GM23338 (cell line): ENCODE data around the gene LAMA4. TPM values are rescaled to one million over a fixed set of nuclear protein-coding genes. Genes with fewer than 3 reads are reported as not detected.

Experiments used
- ATAC-seq: fragments of 200-7000 bp; cut with Tn5 transposase; 3 replicates; pipeline ENCODE4 v1.9.1; 2020
- DNase-seq: peaks from one replicate; pipeline ENCODE4 v3.0.0-alpha.2; 2015; ENCODE audit warnings: low spot score
- H2AFZ ChIP-seq: fragments of 200-600 bp; sonication (generic); 2 replicates; pipeline ENCODE4 v1.8.0; 2016; ENCODE audit warnings: antibody characterized with exemption, mild to moderate bottlenecking, moderate library complexity
- H3F3A ChIP-seq: fragments of 200-600 bp; sonication (generic); replicated peaks from 2 replicates; pipeline ENCODE4 v1.8.0; 2017; ENCODE audit warnings: antibody characterized with exemption, mixed run types, low read depth
- H3K27ac ChIP-seq: fragments of 200-600 bp; sonication (generic); 2 replicates; pipeline ENCODE4 v1.6.1; 2016; ENCODE audit warnings: low read depth
- H3K27me3 ChIP-seq: fragments of 200-600 bp; sonication (generic); 2 replicates; pipeline ENCODE4 v1.8.0; 2016; ENCODE audit warnings: mild to moderate bottlenecking, mixed run types, moderate library complexity; ENCODE audit not compliant: insufficient read depth
- H3K36me3 ChIP-seq: fragments of 200-600 bp; sonication (generic); 2 replicates; pipeline ENCODE4 v1.8.0; 2016; ENCODE audit warnings: mild to moderate bottlenecking; ENCODE audit not compliant: insufficient read depth
- H3K4me1 ChIP-seq: fragments of 200-600 bp; sonication (generic); 2 replicates; pipeline ENCODE4 v1.8.0; 2016; ENCODE audit warnings: mild to moderate bottlenecking, moderate library complexity; ENCODE audit not compliant: insufficient read depth
- H3K4me2 ChIP-seq: fragments of 200-600 bp; sonication (generic); 2 replicates; pipeline ENCODE4 v1.7.1; 2017; ENCODE audit warnings: mixed run types
- H3K4me3 ChIP-seq: fragments of 200-600 bp; sonication (generic); 2 replicates; pipeline ENCODE4 v1.6.1; 2016; ENCODE audit warnings: mixed run types
- H3K79me2 ChIP-seq: fragments of 200-600 bp; sonication (generic); replicated peaks from 2 replicates; pipeline ENCODE4 v1.8.0; 2017; ENCODE audit warnings: mild to moderate bottlenecking; ENCODE audit not compliant: insufficient read depth
- H3K9me2 ChIP-seq: fragments of 200-600 bp; sonication (generic); 2 replicates; pipeline ENCODE4 v1.8.0; 2017; ENCODE audit not compliant: insufficient read depth
- H4K20me1 ChIP-seq: fragments of 200-600 bp; sonication (generic); replicated peaks from 2 replicates; pipeline ENCODE4 v1.8.0; 2017; ENCODE audit warnings: mild to moderate bottlenecking; ENCODE audit not compliant: insufficient read depth
- H3K27ac Mint-ChIP-seq: 2 replicates; pipeline ENCODE4 v1.8.0; 2020; ENCODE audit warnings: inconsistent platforms, mild to moderate bottlenecking, moderate library complexity, mixed read lengths
- H3K27me3 Mint-ChIP-seq: 3 replicates; pipeline ENCODE4 v1.8.0; 2022; ENCODE audit warnings: low read depth, mild to moderate bottlenecking, moderate library complexity, mixed read lengths, inconsistent platforms; ENCODE audit not compliant: insufficient read depth, poor library complexity
- H3K36me3 Mint-ChIP-seq: 3 replicates; pipeline ENCODE4 v1.8.0; 2021; ENCODE audit warnings: low read depth, mild to moderate bottlenecking, inconsistent platforms, moderate library complexity, mixed read lengths
- H3K4me1 Mint-ChIP-seq: 3 replicates; pipeline ENCODE4 v1.8.0; 2020; ENCODE audit warnings: mild to moderate bottlenecking, inconsistent platforms, mixed read lengths
- H3K4me3 Mint-ChIP-seq: 3 replicates; pipeline ENCODE4 v1.8.0; 2021; ENCODE audit warnings: moderate library complexity, mild to moderate bottlenecking, inconsistent platforms, mixed read lengths
- H3K9me3 Mint-ChIP-seq: 3 replicates; pipeline ENCODE4 v1.8.0; 2020; ENCODE audit warnings: moderate library complexity, mild to moderate bottlenecking, inconsistent platforms, mixed read lengths
- CREB1 ChIP-seq: fragments of 250-450 bp; sonication (Bioruptor Pico); IDR thresholded peaks from 2 replicates; pipeline ENCODE4 v1.5.0; 2020; ENCODE audit warnings: low read depth, mild to moderate bottlenecking, moderate library complexity
- EZH2 ChIP-seq: fragments of 200-600 bp; sonication (generic); IDR thresholded peaks from one replicate; pipeline ENCODE4 v1.8.0; 2017; ENCODE audit warnings: antibody characterized with exemption, mild to moderate bottlenecking, low read depth; ENCODE audit not compliant: unreplicated experiment
- EZH2phosphoT487 ChIP-seq: fragments of 200-600 bp; sonication (generic); IDR thresholded peaks from one replicate; pipeline ENCODE4 v1.8.1; 2018; ENCODE audit warnings: antibody characterized with exemption; ENCODE audit not compliant: unreplicated experiment
- JUNB ChIP-seq: IDR thresholded peaks from one replicate; pipeline ENCODE4 v1.6.1; 2016; ENCODE audit warnings: antibody characterized with exemption; ENCODE audit not compliant: unreplicated experiment
- NANOG ChIP-seq: IDR thresholded peaks from 2 replicates; pipeline ENCODE4 v1.6.1; 2016; ENCODE audit warnings: antibody characterized with exemption, borderline replicate concordance
- POLR2AphosphoS5 ChIP-seq: IDR thresholded peaks from 2 replicates; pipeline ENCODE4 v1.6.1; 2016; ENCODE audit warnings: antibody characterized with exemption, low read depth
- STAT1 ChIP-seq: IDR thresholded peaks from one replicate; pipeline ENCODE4 v1.6.1; 2016; ENCODE audit warnings: antibody characterized with exemption; ENCODE audit not compliant: unreplicated experiment
- ZNF114 ChIP-seq: fragments of 250-450 bp; sonication (Bioruptor Pico); IDR thresholded peaks from 2 replicates; pipeline ENCODE4 v1.5.0; 2020; ENCODE audit warnings: mild to moderate bottlenecking, moderate library complexity
- ZNF331 ChIP-seq: fragments of 250-450 bp; sonication (Bioruptor Pico); IDR thresholded peaks from 2 replicates; pipeline ENCODE4 v1.5.0; 2020; ENCODE audit warnings: low read depth, mild to moderate bottlenecking, moderate library complexity
- polyA plus RNA-seq: library from polyadenylated mRNA; unstranded; fragments of >200 nt; fragmentation: Nextera tagmentation; extraction: Ambion mirVana; gene quantifications from 2 replicates; pipeline ENCODE4 v1.2.1, GENCODE V29; 2016
- total RNA-seq: library from RNA; depleted of rRNA; stranded (reverse); fragments of >200 nt; shearing (Covaris generic); gene quantifications from 2 replicates; pipeline ENCODE4 v1.2.3, GENCODE V29; 2014
- TF ChIP-seq, protein P1 (sequence below): fragments of 250-450 bp; sonication (Bioruptor Pico); IDR thresholded peaks from 2 replicates; pipeline ENCODE4 v1.5.0; 2020; ENCODE audit warnings: mild to moderate bottlenecking, moderate library complexity
- TF ChIP-seq, protein P2 (sequence below), 2 experiments: fragments of 200-600 bp in 1 of 2; sonication (generic) in 1 of 2; conservative IDR thresholded peaks; 2 replicates each; pipeline versions ENCODE4 v1.5.1 to v1.6.1; 2016 to 2017; ENCODE audit warnings: antibody characterized with exemption in 2 of 2, low read depth in 2 of 2, mild to moderate bottlenecking in 2 of 2, moderate library complexity in 1 of 2
- TF ChIP-seq, protein P3 (sequence below): IDR thresholded peaks from one replicate; pipeline ENCODE4 v1.6.1; 2018; ENCODE audit warnings: antibody characterized with exemption; ENCODE audit not compliant: unreplicated experiment
- TF ChIP-seq, protein P4 (sequence below): IDR thresholded peaks from 2 replicates; pipeline ENCODE4 v1.6.1; 2016; ENCODE audit warnings: antibody characterized with exemption

LAMA4 gene
- total and polyA plus RNA-seq, 2 experiments from 2014 or later, result 1.7 to 2.8 TPM

DNA sequence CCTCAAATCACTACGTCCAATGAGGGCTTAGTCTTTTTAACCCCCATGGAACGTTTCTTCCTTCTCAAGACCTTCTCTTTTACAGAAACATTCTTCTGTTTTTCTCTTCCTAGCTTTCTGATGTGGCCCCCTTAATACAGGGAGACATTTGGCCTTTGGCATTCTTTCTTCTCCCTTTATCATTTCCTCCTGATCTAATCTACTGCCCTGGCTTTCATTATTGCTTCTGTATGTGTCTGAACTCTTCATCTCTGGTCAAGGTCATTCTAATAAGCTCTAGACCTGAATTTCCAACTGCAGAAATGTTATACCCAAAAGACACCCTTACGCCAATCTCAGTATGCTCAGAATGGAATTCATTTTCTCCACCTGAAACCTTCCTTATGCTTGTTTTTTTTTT lies 18.4 kb upstream of the LAMA4 start:
- no peak overlapping the region for H3K27ac Mint-ChIP-seq
- no peaks in the 10 kb centered on the region for H3K9me3 Mint-ChIP-seq
- Histone ChIP-seq H3K79me2 (no peaks in the 10 kb centered on the region), H3K4me3 (no peak overlapping the region), H3K27ac (no peak overlapping the region), H3K9me2 (0 out of 2 replicates have a peak, but pooled peaks cover 3% of the 10 kb centered on the region), H4K20me1 (no peaks in the 10 kb centered on the region), H3K4me2 (no peak overlapping the region), H3F3A (no peaks in the 10 kb centered on the region), H3K27me3 (no peaks in the 10 kb centered on the region), H3K4me1 (no peaks in the 10 kb centered on the region), H3K36me3 (no peaks in the 10 kb centered on the region), H2AFZ (no peak overlapping the region)
- H3K4me3 Mint-ChIP-seq, result no peak overlapping the region
- H3K27me3 Mint-ChIP-seq, result no peaks in the 10 kb centered on the region
- H3K36me3 Mint-ChIP-seq, result no peaks in the 10 kb centered on the region
- peaks cover 4% of the 10 kb centered on the region; the same call in 2 of the 3 replicates for H3K4me1 Mint-ChIP-seq
- no peak for TF ChIP-seq NANOG
- TF ChIP-seq EZH2, result no peak
- no peak for TF ChIP-seq STAT1
- TF ChIP-seq ZNF331 (CRISPR knock-in tag), result no peak
- no peak for TF ChIP-seq CREB1
- no peak for TF ChIP-seq POLR2AphosphoS5
- TF ChIP-seq, protein P1, sequence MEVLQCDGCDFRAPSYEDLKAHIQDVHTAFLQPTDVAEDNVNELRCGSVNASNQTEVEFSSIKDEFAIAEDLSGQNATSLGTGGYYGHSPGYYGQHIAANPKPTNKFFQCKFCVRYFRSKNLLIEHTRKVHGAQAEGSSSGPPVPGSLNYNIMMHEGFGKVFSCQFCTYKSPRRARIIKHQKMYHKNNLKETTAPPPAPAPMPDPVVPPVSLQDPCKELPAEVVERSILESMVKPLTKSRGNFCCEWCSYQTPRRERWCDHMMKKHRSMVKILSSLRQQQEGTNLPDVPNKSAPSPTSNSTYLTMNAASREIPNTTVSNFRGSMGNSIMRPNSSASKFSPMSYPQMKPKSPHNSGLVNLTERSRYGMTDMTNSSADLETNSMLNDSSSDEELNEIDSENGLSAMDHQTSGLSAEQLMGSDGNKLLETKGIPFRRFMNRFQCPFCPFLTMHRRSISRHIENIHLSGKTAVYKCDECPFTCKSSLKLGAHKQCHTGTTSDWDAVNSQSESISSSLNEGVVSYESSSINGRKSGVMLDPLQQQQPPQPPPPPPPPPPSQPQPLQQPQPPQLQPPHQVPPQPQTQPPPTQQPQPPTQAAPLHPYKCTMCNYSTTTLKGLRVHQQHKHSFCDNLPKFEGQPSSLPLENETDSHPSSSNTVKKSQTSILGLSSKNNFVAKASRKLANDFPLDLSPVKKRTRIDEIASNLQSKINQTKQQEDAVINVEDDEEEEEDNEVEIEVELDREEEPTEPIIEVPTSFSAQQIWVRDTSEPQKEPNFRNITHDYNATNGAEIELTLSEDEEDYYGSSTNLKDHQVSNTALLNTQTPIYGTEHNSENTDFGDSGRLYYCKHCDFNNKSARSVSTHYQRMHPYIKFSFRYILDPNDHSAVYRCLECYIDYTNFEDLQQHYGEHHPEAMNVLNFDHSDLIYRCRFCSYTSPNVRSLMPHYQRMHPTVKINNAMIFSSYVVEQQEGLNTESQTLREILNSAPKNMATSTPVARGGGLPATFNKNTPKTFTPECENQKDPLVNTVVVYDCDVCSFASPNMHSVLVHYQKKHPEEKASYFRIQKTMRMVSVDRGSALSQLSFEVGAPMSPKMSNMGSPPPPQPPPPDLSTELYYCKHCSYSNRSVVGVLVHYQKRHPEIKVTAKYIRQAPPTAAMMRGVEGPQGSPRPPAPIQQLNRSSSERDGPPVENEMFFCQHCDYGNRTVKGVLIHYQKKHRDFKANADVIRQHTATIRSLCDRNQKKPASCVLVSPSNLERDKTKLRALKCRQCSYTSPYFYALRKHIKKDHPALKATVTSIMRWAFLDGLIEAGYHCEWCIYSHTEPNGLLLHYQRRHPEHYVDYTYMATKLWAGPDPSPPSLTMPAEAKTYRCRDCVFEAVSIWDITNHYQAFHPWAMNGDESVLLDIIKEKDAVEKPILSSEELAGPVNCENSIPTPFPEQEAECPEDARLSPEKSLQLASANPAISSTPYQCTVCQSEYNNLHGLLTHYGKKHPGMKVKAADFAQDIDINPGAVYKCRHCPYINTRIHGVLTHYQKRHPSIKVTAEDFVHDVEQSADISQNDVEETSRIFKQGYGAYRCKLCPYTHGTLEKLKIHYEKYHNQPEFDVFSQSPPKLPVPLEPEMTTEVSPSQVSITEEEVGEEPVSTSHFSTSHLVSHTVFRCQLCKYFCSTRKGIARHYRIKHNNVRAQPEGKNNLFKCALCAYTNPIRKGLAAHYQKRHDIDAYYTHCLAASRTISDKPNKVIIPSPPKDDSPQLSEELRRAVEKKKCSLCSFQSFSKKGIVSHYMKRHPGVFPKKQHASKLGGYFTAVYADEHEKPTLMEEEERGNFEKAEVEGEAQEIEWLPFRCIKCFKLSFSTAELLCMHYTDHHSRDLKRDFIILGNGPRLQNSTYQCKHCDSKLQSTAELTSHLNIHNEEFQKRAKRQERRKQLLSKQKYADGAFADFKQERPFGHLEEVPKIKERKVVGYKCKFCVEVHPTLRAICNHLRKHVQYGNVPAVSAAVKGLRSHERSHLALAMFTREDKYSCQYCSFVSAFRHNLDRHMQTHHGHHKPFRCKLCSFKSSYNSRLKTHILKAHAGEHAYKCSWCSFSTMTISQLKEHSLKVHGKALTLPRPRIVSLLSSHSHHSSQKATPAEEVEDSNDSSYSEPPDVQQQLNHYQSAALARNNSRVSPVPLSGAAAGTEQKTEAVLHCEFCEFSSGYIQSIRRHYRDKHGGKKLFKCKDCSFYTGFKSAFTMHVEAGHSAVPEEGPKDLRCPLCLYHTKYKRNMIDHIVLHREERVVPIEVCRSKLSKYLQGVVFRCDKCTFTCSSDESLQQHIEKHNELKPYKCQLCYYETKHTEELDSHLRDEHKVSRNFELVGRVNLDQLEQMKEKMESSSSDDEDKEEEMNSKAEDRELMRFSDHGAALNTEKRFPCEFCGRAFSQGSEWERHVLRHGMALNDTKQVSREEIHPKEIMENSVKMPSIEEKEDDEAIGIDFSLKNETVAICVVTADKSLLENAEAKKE (CRISPR knock-in tag), result no peak
- TF ChIP-seq, protein P2, sequence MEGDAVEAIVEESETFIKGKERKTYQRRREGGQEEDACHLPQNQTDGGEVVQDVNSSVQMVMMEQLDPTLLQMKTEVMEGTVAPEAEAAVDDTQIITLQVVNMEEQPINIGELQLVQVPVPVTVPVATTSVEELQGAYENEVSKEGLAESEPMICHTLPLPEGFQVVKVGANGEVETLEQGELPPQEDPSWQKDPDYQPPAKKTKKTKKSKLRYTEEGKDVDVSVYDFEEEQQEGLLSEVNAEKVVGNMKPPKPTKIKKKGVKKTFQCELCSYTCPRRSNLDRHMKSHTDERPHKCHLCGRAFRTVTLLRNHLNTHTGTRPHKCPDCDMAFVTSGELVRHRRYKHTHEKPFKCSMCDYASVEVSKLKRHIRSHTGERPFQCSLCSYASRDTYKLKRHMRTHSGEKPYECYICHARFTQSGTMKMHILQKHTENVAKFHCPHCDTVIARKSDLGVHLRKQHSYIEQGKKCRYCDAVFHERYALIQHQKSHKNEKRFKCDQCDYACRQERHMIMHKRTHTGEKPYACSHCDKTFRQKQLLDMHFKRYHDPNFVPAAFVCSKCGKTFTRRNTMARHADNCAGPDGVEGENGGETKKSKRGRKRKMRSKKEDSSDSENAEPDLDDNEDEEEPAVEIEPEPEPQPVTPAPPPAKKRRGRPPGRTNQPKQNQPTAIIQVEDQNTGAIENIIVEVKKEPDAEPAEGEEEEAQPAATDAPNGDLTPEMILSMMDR (conservative IDR thresholded peaks at IDR 0.05; ENCODE audit: low read depth in 2 of 2), result no peak
- TF ChIP-seq, protein P3, sequence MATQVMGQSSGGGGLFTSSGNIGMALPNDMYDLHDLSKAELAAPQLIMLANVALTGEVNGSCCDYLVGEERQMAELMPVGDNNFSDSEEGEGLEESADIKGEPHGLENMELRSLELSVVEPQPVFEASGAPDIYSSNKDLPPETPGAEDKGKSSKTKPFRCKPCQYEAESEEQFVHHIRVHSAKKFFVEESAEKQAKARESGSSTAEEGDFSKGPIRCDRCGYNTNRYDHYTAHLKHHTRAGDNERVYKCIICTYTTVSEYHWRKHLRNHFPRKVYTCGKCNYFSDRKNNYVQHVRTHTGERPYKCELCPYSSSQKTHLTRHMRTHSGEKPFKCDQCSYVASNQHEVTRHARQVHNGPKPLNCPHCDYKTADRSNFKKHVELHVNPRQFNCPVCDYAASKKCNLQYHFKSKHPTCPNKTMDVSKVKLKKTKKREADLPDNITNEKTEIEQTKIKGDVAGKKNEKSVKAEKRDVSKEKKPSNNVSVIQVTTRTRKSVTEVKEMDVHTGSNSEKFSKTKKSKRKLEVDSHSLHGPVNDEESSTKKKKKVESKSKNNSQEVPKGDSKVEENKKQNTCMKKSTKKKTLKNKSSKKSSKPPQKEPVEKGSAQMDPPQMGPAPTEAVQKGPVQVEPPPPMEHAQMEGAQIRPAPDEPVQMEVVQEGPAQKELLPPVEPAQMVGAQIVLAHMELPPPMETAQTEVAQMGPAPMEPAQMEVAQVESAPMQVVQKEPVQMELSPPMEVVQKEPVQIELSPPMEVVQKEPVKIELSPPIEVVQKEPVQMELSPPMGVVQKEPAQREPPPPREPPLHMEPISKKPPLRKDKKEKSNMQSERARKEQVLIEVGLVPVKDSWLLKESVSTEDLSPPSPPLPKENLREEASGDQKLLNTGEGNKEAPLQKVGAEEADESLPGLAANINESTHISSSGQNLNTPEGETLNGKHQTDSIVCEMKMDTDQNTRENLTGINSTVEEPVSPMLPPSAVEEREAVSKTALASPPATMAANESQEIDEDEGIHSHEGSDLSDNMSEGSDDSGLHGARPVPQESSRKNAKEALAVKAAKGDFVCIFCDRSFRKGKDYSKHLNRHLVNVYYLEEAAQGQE, result no peak
- TF ChIP-seq, protein P4, sequence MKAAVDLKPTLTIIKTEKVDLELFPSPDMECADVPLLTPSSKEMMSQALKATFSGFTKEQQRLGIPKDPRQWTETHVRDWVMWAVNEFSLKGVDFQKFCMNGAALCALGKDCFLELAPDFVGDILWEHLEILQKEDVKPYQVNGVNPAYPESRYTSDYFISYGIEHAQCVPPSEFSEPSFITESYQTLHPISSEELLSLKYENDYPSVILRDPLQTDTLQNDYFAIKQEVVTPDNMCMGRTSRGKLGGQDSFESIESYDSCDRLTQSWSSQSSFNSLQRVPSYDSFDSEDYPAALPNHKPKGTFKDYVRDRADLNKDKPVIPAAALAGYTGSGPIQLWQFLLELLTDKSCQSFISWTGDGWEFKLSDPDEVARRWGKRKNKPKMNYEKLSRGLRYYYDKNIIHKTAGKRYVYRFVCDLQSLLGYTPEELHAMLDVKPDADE, result no peak
- TF ChIP-seq EZH2phosphoT487, result no peak
- TF ChIP-seq JUNB, result no peak
- TF ChIP-seq ZNF114 (CRISPR knock-in tag), result no peak
- no peak for ATAC-seq
- DNase-seq, result no peak
